HepG2 (cell line): Measurements from ENCODE around the gene KMT5C. TPM values are rescaled to one million over a fixed set of nuclear protein-coding genes. Genes with fewer than 3 reads are reported as not detected.
A peak's percentile ranks its signal among the peaks of the same experiment; 100 is the strongest.

Source experiments
- ATAC-seq: fragments of 200-7000 bp; cut with Tn5 transposase; 3 replicates; pipeline ENCODE4 v1.9.1; 2020; ENCODE audit warnings: mild to moderate bottlenecking, moderate library complexity
- BruUV-seq: library from RNA; stranded (reverse); fragments of 400-500 nt; replicated peaks from 2 replicates; lab custom pipeline; 2021; lab: Mats Ljungman, UMichigan
- CTCF ChIA-PET: fragments of 300-600 bp; formaldehyde crosslinking; extraction: SDS; loops from one replicate; lab custom pipeline; 2021; ENCODE audit warnings: low total read pairs, inconsistent platforms, low intra/inter-chr PET ratio; lab: Yijun Ruan, JAX
- POLR2A ChIA-PET: fragments of 350-600 bp; sonication (Branson Sonifier 250); formaldehyde crosslinking; loops from one replicate; lab custom pipeline; 2020; ENCODE audit warnings: antibody characterized with exemption, inconsistent platforms; lab: Yijun Ruan, JAX
- DNase-seq: peaks from one replicate; pipeline ENCODE4 v3.0.0-alpha.2; 2015; ENCODE audit warnings: low spot score
- FAIRE-seq: peaks from 3 replicates; lab custom pipeline; 2011; peaks lifted over from hg19 to GRCh38; lab: Jason Lieb, UNC
- H2AFZ ChIP-seq: one replicate; pipeline ENCODE4 v1.6.1; 2011; ENCODE audit warnings: low read length, inconsistent platforms
- H3K27ac ChIP-seq: fragments of 300-600 bp; 3 replicates; pipeline ENCODE4 v1.8.0; 2011; ENCODE audit warnings: mixed run types, mild to moderate bottlenecking, mixed read lengths, low read length, inconsistent platforms; ENCODE audit not compliant: insufficient read depth; ENCODE audit errors: extremely low read length
- H3K27me3 ChIP-seq, 2 experiments: fragments of 200-600 bp in 1 of 2; 2 replicates in 1 of 2; 3 replicates in 1 of 2; pipeline versions ENCODE4 v1.6.0 to v1.8.0; 2011; ENCODE audit warnings: low read length in 2 of 2, mild to moderate bottlenecking in 2 of 2, moderate library complexity in 2 of 2, inconsistent platforms in 1 of 2; ENCODE audit not compliant: insufficient read depth in 2 of 2, control insufficient read depth in 1 of 2
- H3K36me3 ChIP-seq, 2 experiments: fragments of 200-600 bp in 1 of 2; replicated peaks in 1 of 2; 2 replicates in 1 of 2; 3 replicates in 1 of 2; pipeline versions ENCODE4 v1.5.1 to v1.8.0; 2011; ENCODE audit warnings: low read length in 2 of 2, inconsistent platforms in 1 of 2; ENCODE audit not compliant: insufficient read depth in 2 of 2, control insufficient read depth in 1 of 2
- H3K4me1 ChIP-seq: 2 replicates; pipeline ENCODE4 v1.5.1; 2012; ENCODE audit warnings: low read length, inconsistent platforms; ENCODE audit not compliant: insufficient read depth
- H3K4me2 ChIP-seq: 2 replicates; pipeline ENCODE4 v1.6.0; 2011; ENCODE audit warnings: low read depth, low read length, inconsistent platforms
- H3K4me3 ChIP-seq, 3 experiments: fragments of 200-600 bp in 1 of 3; sonication (generic), shearing (Covaris generic) in 1 of 3; replicated peaks in 1 of 3; 2 replicates each; pipeline ENCODE4 v1.5.1; 2011 to 2016; ENCODE audit warnings: low read length in 3 of 3, inconsistent platforms in 2 of 3, low read depth in 2 of 3, mild to moderate bottlenecking in 2 of 3, control low read depth in 1 of 3, mixed read lengths in 1 of 3; ENCODE audit not compliant: insufficient read depth in 1 of 3
- H3K79me2 ChIP-seq: one replicate; pipeline ENCODE4 v1.6.1; 2011; ENCODE audit warnings: low read length, inconsistent platforms; ENCODE audit not compliant: insufficient read depth
- H3K9ac ChIP-seq: 2 replicates; pipeline ENCODE4 v1.6.0; 2011; ENCODE audit warnings: mild to moderate bottlenecking, low read depth, low read length, inconsistent platforms; ENCODE audit not compliant: insufficient read depth
- H3K9me3 ChIP-seq: 2 replicates; pipeline ENCODE4 v1.5.1; 2012; ENCODE audit warnings: mild to moderate bottlenecking, low read length
- H4K20me1 ChIP-seq: 2 replicates; pipeline ENCODE4 v1.6.0; 2011; ENCODE audit warnings: inconsistent platforms, mild to moderate bottlenecking, low read length, moderate library complexity; ENCODE audit not compliant: insufficient read depth
- ATF7 ChIP-seq, 2 experiments: fragments of 450-650 bp in 1 of 2; sonication (generic) in 1 of 2; formaldehyde crosslinking in 1 of 2; IDR thresholded peaks; 2 replicates each; pipeline versions ENCODE4 v1.4.0 to v1.6.1; 2016 to 2020; ENCODE audit warnings: antibody characterized with exemption in 1 of 2, mild to moderate bottlenecking in 1 of 2, missing genetic modification reagents in 1 of 2
- BATF2 ChIP-seq: sonication (generic); formaldehyde crosslinking; IDR thresholded peaks from 2 replicates; pipeline ENCODE4 v1.8.0; 2022; ENCODE audit warnings: mild to moderate bottlenecking, missing genetic modification reagents, moderate library complexity
- BHLHE40 ChIP-seq: IDR thresholded peaks from 2 replicates; pipeline ENCODE4 v1.6.1; 2011; ENCODE audit warnings: low read length, improper control_type of control experiment
- DZIP1 ChIP-seq: sonication (generic); formaldehyde crosslinking; IDR thresholded peaks from 2 replicates; pipeline ENCODE4 v1.5.0; 2020; ENCODE audit warnings: mild to moderate bottlenecking, missing genetic modification reagents
- GABPB1 ChIP-seq: IDR thresholded peaks from 2 replicates; pipeline ENCODE4 v1.6.1; 2016; ENCODE audit warnings: mild to moderate bottlenecking, missing genetic modification reagents, moderate library complexity, missing compliant biosample characterization
- HCFC1 ChIP-seq: fragments of 150-350 bp; IDR thresholded peaks from 2 replicates; pipeline ENCODE4 v1.6.1; 2014; ENCODE audit warnings: low read depth, low read length
- HDAC1 ChIP-seq: sonication (generic); formaldehyde crosslinking; IDR thresholded peaks from 2 replicates; pipeline ENCODE4 v1.5.1; 2020; ENCODE audit warnings: mild to moderate bottlenecking, missing genetic modification reagents
- HNRNPL ChIP-seq: fragments of 200-400 bp; formaldehyde crosslinking; IDR thresholded peaks from 2 replicates; pipeline ENCODE4 v1.6.1; 2017; ENCODE audit warnings: mild to moderate bottlenecking, low read depth, low read length
- HNRNPLL ChIP-seq: fragments of 200-400 bp; formaldehyde crosslinking; IDR thresholded peaks from 2 replicates; pipeline ENCODE4 v1.6.1; 2017; ENCODE audit warnings: mild to moderate bottlenecking, low read depth, low read length; ENCODE audit not compliant: poor library complexity, severe bottlenecking
- HOXA5 ChIP-seq: sonication (generic); formaldehyde crosslinking; IDR thresholded peaks from 2 replicates; pipeline ENCODE4 v1.4.0; 2020; ENCODE audit warnings: missing genetic modification reagents
- NFE2L2 ChIP-seq: fragments of 150-350 bp; IDR thresholded peaks from 2 replicates; pipeline ENCODE4 v1.6.1; 2014; ENCODE audit warnings: low read length
- YY1 ChIP-seq: IDR thresholded peaks from 2 replicates; pipeline ENCODE4 v1.6.1; 2011; ENCODE audit warnings: low read length, low read depth, moderate library complexity, mild to moderate bottlenecking; ENCODE audit not compliant: insufficient read depth, insufficient replicate concordance
- ZGPAT ChIP-seq: IDR thresholded peaks from 2 replicates; pipeline ENCODE4 v1.6.1; 2016; ENCODE audit warnings: mild to moderate bottlenecking
- ZNF143 ChIP-seq: sonication (generic); formaldehyde crosslinking; IDR thresholded peaks from 2 replicates; pipeline ENCODE4 v1.4.0; 2020; ENCODE audit warnings: missing genetic modification reagents
- ZNF598 ChIP-seq: sonication (generic); formaldehyde crosslinking; IDR thresholded peaks from 2 replicates; pipeline ENCODE4 v1.5.1; 2020; ENCODE audit warnings: mild to moderate bottlenecking, missing genetic modification reagents, borderline replicate concordance
- ZNF772 ChIP-seq: sonication (generic); formaldehyde crosslinking; IDR thresholded peaks from 2 replicates; pipeline ENCODE4 v1.5.0; 2020; ENCODE audit warnings: mild to moderate bottlenecking, missing genetic modification reagents
- WGBS: methylation state at CpG from one replicate; pipeline ENCODE4 v1.1.6; 2017; ENCODE audit warnings: low lambda C conversion rate; 5-methylcytosine and 5-hydroxymethylcytosine counted together
- in situ Hi-C: cut with HindIII; loops from 2 replicates; pipeline ENCODE4 v1.10.0; 2017; ENCODE audit warnings: low pct_unique_long_range_greater_than_20kb; ENCODE audit not compliant: extremely low pct_ligation_motif_present
- intact Hi-C: fragments of 100-400 bp; cut with micrococcal nuclease; formaldehyde crosslinking; loops from one replicate; pipeline ENCODE4 v1.10.0; 2022; ENCODE audit not compliant: unreplicated experiment
- polyA plus RNA-seq, 8 experiments: library from polyadenylated mRNA; depleted of rRNA in 3 of 8; stranded (reverse) in 7 of 8; unstranded in 1 of 8; fragments of >200 nt; fragmentation: Illumina TruSeq in 4 of 8; extraction: Trizol in 4 of 8; gene quantifications; 2 replicates each; pipeline versions ENCODE4 v1.2.1 to v1.2.3, GENCODE V29; 2011 to 2016; ENCODE audit warnings: low read depth in 4 of 8, missing spikeins in 1 of 8, mixed read lengths in 1 of 8; ENCODE audit not compliant: insufficient read depth in 1 of 8
- total RNA-seq, 5 experiments: library from RNA; depleted of rRNA; stranded (reverse); fragments of >200 nt; fragmentation: Illumina TruSeq; extraction: Trizol; gene quantifications; 2 replicates each; pipeline ENCODE4 v1.2.3, GENCODE V29; 2016; ENCODE audit warnings: low read depth in 1 of 5

KMT5C gene
- total and polyA plus RNA-seq, 2 of the 13 experiments (the other 11 are each of a cell fraction or from before 2014, with no cell fraction given), result 5.5 to 9.0 TPM

- Histone ChIP-seq H3K79me2 (no peaks in the 10 kb centered on the region), H3K4me1 (peaks cover 29% of the 10 kb centered on the region), H3K27ac (no peak overlapping the region), H4K20me1 (no peaks in the 10 kb centered on the region), H2AFZ (peak overlapping the region; percentile 54), H3K36me3 (no peaks in the 10 kb centered on the region), H3K4me2 (peak overlapping the region; percentile 96), H3K9me3 (no peaks in the 10 kb centered on the region), H3K9ac (peak overlapping the region; percentile 50), H3K4me3 (peak overlapping the region; percentile 55 to 75 (median 72)), H3K27me3 (peaks cover 0 to 20% of the 10 kb centered on the region in 2 experiments; a peak in 2 of 5 replicates)
- in situ Hi-C loops, result loop anchor here (5.0 kb wide), 1 partner anchor 116 kb away; no protein-coding TSS in a partner anchor
- no TSS peak for BruUV-seq
- 8% methylated on average over 16 of the region's 42 CpGs for WGBS
- intact Hi-C loops, result loop anchor here (1.0 kb wide), 2 partner anchors 38 to 84 kb away; partner anchors contain the start of genes KMT5C and RPL28
- ATAC-seq (peak; percentile 75), DNase-seq (peak; percentile 68), FAIRE-seq (peak; percentile 69)
- CTCF ChIA-PET, result interaction anchor here (1.2 to 1.8 kb wide), 2 partner anchors 38 to 116 kb away, joined by 3 to 9 read pairs; partner anchors contain the start of gene KMT5C
- POLR2A ChIA-PET, result interaction anchor here (0.6 to 2.2 kb wide), 14 partner anchors 10 to 119 kb away, joined by 3 to 15 read pairs (median 5); partner anchors contain the start of genes HSPBP1, KMT5C, PPP6R1 and UBE2S
- TF ChIP-seq ATF7 (IDR thresholded peaks at IDR 0.05), result no peak
- 0 out of 2 replicates have a peak, but pooled peaks have one; percentile 19 for TF ChIP-seq ATF7 (CRISPR knock-in tag; IDR thresholded peaks at IDR 0.05)
- TF ChIP-seq ZNF772 (CRISPR knock-in tag), result 0 out of 2 replicates have a peak, but pooled peaks have one; percentile 36
- peak; percentile 49; the same call in 1 of the 2 replicates for TF ChIP-seq GABPB1 (CRISPR knock-in tag)
- TF ChIP-seq YY1, result peak; percentile 56
- TF ChIP-seq ZGPAT, result peak; percentile 21; the same call in 1 of the 2 replicates
- TF ChIP-seq HNRNPLL, result peak; percentile 36
- TF ChIP-seq BHLHE40, result peak; percentile 48; the same call in 1 of the 2 replicates
- 0 out of 2 replicates have a peak, but pooled peaks have one; percentile 38 for TF ChIP-seq ZNF598 (CRISPR knock-in tag)
- no peak for TF ChIP-seq BATF2 (CRISPR knock-in tag)
- 0 out of 2 replicates have a peak, but pooled peaks have one; percentile 43 for TF ChIP-seq HOXA5 (CRISPR knock-in tag)
- TF ChIP-seq ZNF143 (CRISPR knock-in tag), result peak; percentile 21; the same call in 1 of the 2 replicates
- peak; percentile 43; the same call in 1 of the 2 replicates for TF ChIP-seq DZIP1 (CRISPR knock-in tag)
- TF ChIP-seq HCFC1, result peak; percentile 28; the same call in 1 of the 2 replicates
- peak; percentile 51; the same call in 1 of the 2 replicates for TF ChIP-seq HDAC1 (CRISPR knock-in tag)
- TF ChIP-seq NFE2L2, result no peak
- TF ChIP-seq HNRNPL, result no peak
Observed at GRCh38 chr19:55301459-55302317, 38.0 kb upstream of the KMT5C start.
